ENCODE measurements around the gene DOCK1.
"Not testable (repeated sequence)": the region's sequence is repeated elsewhere in the genome, so short reads cannot be mapped to it uniquely, and the experiment has no call there.

DOCK1 gene

GRCh38 chr10:126903656-126904360 lies 1.4 kb upstream of the DOCK1 start:
- DNase-seq (ENCODE audit: low spot score), result no peak

- no peak for DNase-seq (ENCODE audit: low spot score)
Observed at GRCh38 chr10:126904516-126904817, 761 bp upstream of the DOCK1 start.

GRCh38 chr10:126905776-126906703 lies 812 bp downstream of the DOCK1 start:
- peak; percentile 50 for DNase-seq (ENCODE audit: low spot score)

- DNase-seq (ENCODE audit: low spot score), result no peak
Observed at GRCh38 chr10:126906704-126907422, 1.6 kb downstream of the DOCK1 start.

GRCh38 chr10:126907423-126907970 lies 2.3 kb downstream of the DOCK1 start:
- no peak for DNase-seq (ENCODE audit: low spot score)

- DNase-seq (ENCODE audit: low spot score), result no peak
Observed at GRCh38 chr10:126908225-126908624, 3.0 kb downstream of the DOCK1 start.

GRCh38 chr10:126908729-126909128 lies 3.5 kb downstream of the DOCK1 start:
- DNase-seq (ENCODE audit: low spot score), result no peak

- DNase-seq (ENCODE audit: low spot score), result no peak
Observed at GRCh38 chr10:126909147-126909546, 3.9 kb downstream of the DOCK1 start.

- DNase-seq (ENCODE audit: low spot score), result no peak
Observed at GRCh38 chr10:126910196-126910595, 5.0 kb downstream of the DOCK1 start.

- no peak for DNase-seq (ENCODE audit: low spot score)
Observed at GRCh38 chr10:126910798-126911197, 5.6 kb downstream of the DOCK1 start.

GRCh38 chr10:126911301-126911700 lies 6.1 kb downstream of the DOCK1 start:
- DNase-seq (ENCODE audit: low spot score), result no peak

GRCh38 chr10:126913316-126913715 lies 8.1 kb downstream of the DOCK1 start:
- no peak for DNase-seq (ENCODE audit: low spot score)

- DNase-seq (ENCODE audit: low spot score), result no peak
Observed at GRCh38 chr10:126914561-126914960, 9.3 kb downstream of the DOCK1 start.

- DNase-seq (ENCODE audit: low spot score), result not testable (repeated sequence)
Observed at GRCh38 chr10:126916952-126917351, 11.7 kb downstream of the DOCK1 start.

- no peak for DNase-seq (ENCODE audit: low spot score)
Observed at GRCh38 chr10:126917375-126917774, 12.1 kb downstream of the DOCK1 start.

GRCh38 chr10:126917975-126918908 lies 13.0 kb downstream of the DOCK1 start:
- no peak for DNase-seq (ENCODE audit: low spot score)

GRCh38 chr10:126919426-126919825 lies 14.2 kb downstream of the DOCK1 start:
- no peak for DNase-seq (ENCODE audit: low spot score)

- no peak for DNase-seq (ENCODE audit: low spot score)
Observed at GRCh38 chr10:126921162-126921561, 15.9 kb downstream of the DOCK1 start.

- DNase-seq (ENCODE audit: low spot score), result peak; percentile 61
Observed at GRCh38 chr10:126921974-126922525, 16.8 kb downstream of the DOCK1 start.

- DNase-seq (ENCODE audit: low spot score), result no peak
Observed at GRCh38 chr10:126924180-126924914, 19.1 kb downstream of the DOCK1 start.
